NCI-H524 (cell line): Measurements from ENCODE around the gene ID3.
A peak's percentile ranks its signal among the peaks of the same experiment; 100 is the strongest.

Experiments
- DNase-seq, 2 experiments: peaks; one replicate each; lab custom pipeline; 2025; lab: John Stamatoyannopoulos, UW

ID3 gene, protein sequence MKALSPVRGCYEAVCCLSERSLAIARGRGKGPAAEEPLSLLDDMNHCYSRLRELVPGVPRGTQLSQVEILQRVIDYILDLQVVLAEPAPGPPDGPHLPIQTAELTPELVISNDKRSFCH

GRCh38 chr1:23559136-23559984, at the start of gene ID3:
ID3 (minus strand) TSS chr1:23559501; CDS start chr1:23559426, 75 bp downstream.
- peak; percentile 78 to 90 for DNase-seq

DNA sequence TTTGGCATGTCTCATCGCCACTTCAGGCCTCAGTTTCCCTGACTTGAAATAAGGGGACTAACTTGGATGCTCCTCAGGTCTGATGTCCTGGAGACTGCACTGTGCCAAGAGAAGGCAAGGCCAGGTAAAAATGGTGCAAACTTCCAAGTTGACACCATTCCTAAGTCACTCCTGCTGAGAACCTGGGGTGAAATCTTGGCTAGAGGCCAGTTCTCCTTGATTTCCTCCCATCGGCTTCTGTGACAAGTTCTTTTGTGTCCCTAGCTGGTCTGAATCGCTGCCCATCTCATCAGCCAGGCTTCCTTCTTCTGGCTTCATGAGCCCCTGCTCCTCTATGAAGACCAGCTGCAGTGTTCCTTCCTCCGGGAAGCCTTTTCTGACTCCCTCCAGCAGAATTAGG, 48.6 kb upstream of the ID3 start:
- DNase-seq, result no peak

DNA sequence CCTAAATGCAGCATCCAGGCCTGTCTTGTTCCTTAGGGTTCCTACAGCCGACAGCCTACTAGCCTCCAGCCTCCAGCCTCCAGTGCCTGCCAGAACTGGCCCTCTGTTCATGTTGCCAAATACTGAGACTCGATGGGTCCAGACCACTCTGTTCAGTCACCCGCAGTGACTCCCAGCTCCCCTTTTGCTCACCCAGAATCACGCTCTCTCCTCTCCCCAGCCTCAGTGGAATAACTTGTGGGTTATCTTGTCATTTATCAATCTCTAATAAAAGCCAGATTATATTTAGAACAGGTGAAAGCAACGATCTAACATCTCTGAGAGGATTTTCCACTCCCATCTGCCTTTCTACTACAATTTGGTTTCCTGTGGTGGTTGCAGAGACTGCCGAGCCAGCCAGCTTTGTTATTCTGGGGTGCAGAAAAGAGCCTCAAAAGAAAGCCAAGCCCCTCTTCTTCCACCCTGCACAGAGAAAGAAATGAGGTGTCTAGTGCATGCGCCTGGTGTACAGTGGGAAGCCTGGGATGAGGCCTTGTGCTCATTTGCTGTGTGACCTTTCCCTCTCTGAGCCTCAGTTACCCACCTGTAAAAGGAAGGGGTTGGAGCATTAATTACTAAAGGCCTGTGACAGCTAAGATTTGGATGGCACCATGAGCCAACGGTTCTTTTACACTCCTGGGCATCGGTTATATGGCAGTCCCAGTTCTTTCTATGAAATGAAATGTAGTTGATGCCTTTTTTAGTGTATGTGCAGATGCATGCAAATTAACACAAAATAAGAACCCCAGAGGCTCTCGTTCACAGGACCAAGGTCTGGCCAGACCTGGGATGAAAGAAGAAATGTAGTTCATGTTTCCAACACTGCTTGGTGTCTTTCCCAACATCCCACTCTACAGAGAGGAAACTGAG, 42.9 kb upstream of the ID3 start:
- DNase-seq, result no peak

DNA sequence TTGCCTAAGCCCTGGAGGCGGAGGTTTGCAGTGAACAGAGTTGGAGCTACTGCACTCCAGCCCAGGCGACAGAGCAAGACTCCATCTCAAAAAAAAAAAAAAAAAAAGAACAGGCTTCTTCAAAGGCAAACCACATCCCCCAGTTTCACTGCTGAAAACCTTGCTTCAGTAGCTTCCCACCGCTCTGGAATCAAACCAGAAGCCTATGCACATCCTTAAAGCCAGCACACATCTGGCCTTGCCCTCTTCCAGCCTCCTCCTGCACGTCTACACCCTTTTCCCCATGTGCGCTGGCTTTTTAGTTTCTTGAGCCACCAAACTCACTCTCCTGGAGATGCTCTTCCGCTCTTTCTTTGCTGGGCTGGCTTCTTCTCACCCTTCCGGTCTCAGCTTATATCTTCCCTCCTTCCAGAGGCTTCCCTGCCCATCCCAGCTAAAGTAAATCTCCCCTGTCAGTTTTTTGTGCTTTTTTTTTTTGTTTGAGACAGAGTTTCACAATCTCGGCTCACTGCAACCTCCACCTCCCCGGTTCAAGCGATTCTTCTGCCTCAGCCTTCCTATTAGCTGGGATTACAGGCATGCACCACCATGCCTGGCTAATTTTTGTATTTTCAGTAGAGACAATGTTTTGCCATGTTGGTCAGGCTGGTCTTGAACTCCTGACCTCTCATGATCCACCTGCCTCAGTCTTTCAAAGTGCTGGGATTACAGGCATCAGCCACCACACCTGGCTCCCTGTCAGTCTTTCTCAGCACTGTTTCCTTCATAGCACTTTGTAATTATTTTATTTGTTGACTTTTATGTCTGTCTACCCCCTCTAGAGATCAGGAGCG, 42.0 kb upstream of the ID3 start:
- DNase-seq, result no peak

GRCh38 chr1:23600283-23600682, 41.0 kb upstream of the ID3 start:
- DNase-seq, result no peak

DNA sequence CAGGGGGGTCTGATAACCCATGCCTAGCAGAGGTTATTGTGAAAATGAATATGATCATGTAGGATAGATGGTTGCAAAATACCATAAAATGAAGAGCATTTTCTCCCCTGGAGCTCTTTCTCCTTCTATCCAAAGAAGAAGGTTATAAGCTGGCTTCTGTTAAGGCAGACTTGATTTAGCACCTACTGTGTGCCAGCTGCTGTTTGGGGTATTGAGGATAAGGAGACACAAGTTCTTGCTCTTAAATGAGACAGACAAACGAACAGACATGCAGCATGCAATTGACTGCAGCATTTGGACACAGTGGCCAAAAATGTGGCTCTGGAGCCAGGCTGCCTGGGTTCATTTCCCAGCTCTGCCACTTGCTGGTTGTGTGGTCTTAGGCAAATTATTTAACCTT, 39.8 kb upstream of the ID3 start:
- DNase-seq, result no peak

DNA sequence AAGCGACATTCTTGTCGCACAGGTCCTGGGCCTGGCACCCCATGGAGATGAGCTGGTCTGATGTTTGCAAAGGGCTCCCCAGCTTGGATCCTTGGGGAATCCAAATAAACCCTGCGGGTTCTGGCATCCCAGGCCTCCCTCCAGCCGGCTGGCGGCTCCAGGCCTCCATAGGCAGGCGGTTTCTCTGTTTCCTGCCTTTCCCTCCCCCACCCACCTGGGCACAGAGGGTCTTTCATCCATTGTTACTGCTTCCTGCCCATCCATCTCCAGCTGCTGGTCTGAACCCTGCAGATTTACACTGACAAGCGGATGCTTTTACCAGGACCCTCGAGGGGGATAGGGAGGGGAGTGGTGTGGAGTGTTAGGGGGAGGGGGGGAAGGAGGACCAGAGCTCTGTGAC, 39.1 kb upstream of the ID3 start:
- peak in 1 of 2 experiments; percentile 33 for DNase-seq

- DNase-seq, result peak; percentile 38 to 86
These were observed 38.5 kb upstream of the ID3 start for GRCh38 chr1:23597635-23598388.

DNA sequence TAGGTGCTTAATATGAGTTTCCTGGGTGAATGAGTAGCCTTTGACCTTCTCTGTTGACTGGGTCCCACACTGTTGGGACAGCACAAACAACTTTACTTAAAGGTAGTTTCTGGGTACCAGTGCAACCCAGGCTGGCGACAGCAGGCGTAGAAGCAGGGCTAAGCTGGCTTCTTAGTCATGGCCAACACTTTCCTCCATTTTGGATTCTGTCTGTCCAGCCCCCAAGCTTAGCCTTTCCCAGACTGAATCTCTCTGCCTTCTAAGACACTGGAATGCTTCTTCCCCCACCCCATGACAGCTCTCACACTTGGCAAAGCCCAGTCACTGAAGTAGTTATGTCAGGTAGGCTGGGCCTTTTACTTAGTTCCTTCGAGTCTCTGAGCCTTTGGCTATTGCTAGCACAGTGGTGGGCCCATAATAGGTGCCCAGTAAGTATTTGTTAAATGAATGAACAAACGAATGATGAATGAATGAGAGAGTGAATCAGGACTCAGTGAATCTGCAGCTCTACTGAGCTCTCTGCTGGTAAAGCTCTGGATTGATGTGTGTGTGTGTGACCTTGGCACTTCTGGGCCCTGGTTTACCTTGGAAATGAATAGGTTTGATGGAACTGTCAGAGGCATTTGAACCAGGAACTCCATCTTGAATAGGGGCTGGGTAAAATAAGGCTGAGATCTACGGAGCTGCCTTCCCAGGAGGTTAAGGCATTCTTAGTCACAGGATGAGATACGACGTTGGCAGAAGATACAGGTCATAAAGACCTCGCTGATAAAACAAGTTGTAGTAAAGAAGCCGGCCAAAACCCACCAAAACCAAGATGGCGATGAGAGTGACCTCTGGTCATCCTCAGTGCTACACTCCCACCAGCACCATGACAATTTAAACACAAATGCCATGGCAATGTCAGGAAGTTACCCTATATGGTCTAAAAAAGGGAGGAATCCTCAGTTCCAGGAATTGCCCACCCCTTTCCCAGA, 37.4 kb upstream of the ID3 start:
- DNase-seq, result no peak

GRCh38 chr1:23594927-23595353, 35.6 kb upstream of the ID3 start:
- no peak for DNase-seq

DNA sequence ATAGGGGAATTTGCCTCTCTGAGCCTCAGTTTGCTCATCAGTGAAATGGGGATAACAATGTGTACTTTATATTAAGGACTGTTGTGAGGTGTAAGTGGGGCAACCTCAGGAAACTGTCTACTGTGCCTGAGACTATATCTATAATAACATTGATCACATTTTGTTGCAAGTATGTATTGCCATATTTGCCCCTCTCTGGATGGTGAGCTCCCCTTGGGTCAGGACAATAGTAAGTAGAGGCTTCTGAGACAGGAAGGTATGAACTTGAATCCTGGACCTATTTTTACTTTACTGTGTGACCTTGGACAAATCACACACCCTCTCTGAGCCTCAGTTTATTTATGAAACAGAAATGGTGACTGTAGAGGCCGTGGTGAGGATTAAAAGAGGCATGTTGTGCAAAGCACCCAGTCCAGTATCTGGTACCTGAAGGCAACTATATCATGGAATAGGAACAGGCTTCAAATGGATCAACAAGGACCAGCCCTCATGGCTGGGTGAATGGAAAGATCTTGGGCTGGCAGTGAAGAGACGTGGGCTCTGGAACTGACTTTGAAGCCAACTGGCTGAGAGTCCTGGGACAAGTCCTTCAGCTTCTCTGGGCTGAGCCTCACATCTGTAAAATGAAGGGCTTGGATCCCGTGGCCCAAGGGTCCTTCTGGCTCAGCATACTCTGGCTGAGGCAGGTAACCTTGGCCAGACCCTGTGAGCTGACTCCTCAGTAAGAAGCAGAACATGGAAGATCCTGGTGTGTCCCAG, 35.0 kb upstream of the ID3 start:
- DNase-seq, result no peak

GRCh38 chr1:23593556-23594148, 34.4 kb upstream of the ID3 start:
- peak in 1 of 2 experiments; percentile 34 for DNase-seq

DNA sequence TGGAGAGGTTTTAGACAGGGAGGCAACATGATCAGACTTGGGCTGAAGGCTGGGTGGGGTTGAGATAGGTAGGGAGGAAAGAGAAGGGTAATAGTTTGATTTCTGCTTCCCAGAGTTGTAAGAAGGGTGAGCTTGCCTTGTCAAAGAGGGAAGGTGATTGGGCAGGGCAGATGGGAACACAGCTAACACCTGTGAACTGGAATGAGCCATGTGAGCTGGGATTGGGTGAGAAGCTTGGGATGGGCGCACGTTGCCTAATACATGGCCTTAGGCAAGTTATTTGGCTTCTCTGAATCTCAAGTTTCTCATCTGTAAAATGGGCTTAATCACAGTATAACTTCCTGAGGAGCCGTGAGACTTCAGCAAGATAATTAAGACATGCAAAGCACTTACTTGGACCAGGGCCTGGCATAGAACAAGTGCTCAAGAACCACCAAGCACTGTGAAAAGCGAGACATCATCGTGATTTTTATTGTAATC, 33.8 kb upstream of the ID3 start:
- DNase-seq, result peak in 1 of 2 experiments; percentile 59

DNA sequence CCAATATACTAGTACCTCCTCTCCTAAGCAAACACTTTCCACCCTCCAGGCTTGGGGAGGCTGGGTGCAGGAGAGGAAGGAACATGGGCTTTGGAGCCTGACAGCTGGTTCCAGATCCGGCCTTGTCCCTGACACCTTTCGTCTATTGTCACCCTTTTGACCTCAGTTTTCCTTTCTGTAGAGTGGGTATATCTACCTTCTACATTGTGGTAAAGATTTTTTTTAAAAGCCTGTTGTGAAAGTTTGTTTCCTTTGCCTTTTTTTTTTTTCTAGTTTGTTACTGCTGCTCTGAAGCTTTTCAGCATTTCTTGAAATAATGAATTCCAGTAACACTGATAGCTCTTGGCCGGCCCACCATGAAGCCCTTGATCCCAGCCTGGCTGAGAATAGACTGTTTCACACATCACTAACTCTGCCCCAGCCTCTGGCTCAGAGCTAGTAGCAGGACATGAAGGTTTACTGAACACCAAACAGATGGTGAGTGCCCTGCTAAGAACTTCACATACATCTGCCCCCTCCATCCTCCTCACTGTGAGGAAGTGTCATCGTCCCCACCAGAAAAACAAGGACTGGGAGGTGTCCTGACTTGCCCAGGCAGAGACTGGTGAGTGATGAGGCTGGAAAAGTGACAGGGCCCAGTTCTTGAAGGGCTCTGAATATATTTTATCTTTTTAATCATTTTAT, 33.0 kb upstream of the ID3 start:
- peak; percentile 89 to 97 for DNase-seq

DNA sequence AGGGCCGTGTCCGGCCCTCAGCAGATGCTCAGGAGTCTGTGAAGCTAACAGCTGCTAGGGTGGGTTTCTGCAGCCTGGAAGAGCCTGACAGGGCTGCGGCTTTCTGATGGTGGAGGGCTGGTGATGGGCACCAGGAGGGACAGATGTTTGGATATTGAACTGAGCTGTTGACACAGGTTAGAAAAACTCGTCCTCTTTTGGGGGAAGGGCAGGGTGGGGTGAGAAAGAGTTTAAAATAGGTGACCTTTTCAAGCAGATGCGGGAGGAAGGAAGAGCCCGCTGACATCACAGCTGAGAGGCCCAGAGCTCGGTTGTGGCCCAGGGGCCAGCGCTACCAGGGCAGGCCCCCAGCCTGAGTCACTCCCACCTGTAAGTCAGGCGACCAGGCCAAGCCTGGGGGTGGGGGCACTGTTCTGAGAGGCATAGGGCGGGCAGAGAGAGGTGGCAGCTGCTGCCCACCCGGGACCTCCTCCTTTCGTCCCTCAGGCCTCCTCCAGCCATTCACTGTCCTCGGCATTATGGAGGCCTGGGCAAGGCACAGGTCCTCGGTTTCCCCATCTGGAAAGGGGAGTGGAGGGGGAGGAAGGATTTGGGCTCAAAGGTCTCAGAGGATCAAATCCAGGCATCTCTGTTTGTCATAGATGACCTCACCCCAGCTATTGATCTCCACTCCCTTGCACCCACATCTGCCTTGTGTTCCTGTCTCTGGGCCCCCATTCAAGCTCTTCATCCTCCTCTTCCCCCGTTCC, 32.3 kb upstream of the ID3 start:
- peak; percentile 72 to 91 for DNase-seq

GRCh38 chr1:23590058-23590783, 30.9 kb upstream of the ID3 start:
- peak; percentile 73 to 82 for DNase-seq
